ENCODE measurements around the gene HADHB.
"Not testable (repeated sequence)": the region's sequence is repeated elsewhere in the genome, so short reads cannot be mapped to it uniquely, and the experiment has no call there.

Gene HADHB

DNA sequence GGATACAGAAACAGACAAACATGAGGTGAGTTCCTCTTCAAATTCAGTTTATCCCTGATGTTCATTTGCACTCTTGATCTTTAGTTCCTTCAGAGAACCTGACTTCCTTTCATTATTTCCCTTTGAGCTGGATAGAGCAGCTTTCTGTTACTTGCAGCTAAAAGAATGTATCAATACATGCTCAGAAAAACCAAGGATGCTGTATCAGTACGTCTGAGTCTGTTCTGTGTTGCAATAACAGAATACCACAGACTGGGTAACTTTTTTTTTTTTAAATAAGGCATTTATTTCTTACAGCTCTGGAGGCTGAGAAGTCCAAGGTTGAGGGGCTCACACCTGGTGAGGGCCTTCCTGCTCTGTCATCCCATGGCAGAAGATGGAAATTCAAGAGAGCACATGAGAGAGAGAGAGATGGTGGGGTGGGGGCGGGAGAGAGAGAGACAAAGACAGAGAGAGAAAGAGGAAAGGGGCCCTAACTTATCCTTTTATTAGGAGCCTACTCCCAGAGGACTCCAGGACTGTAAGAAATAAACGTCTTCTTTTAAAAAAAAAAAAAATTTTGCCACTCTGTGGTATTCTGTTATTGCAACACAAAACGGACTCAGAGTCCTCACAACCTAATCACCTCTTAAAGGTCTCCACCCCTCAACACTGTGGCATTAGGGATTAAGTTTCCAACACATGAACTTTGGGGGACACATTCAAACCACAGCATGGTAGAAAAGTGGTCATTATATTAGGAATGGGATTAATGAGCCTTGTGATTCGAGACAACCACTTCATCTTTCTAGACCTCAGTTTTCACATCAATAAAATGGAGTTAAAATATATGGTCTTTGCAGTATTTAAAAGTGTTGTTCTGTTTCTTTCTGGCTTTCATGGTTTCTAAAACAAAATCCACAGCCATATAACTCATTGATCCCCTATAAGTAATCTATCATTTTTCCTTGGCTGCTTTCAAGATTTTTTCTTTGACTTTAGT lies 82.8 kb downstream of the HADHB start:
- Histone ChIP-seq H3K27me3 (no peaks in the 10 kb centered on the region), H3K4me1 (ENCODE audit: control insufficient read depth in 1 of 2, insufficient read depth in 1 of 2, low read depth in 1 of 2, low read length in 1 of 2) (peaks cover 17 to 25% of the 10 kb centered on the region in 2 experiments), H3K9me3 (no peaks in the 10 kb centered on the region), H3K27ac (peak overlapping the region; percentile 30), H3K4me3 (ENCODE audit: low read depth in 1 of 2, low read length in 1 of 2) (no peak overlapping the region), H3K36me3 (no peaks in the 10 kb centered on the region)
- TF ChIP-seq, protein P1, sequence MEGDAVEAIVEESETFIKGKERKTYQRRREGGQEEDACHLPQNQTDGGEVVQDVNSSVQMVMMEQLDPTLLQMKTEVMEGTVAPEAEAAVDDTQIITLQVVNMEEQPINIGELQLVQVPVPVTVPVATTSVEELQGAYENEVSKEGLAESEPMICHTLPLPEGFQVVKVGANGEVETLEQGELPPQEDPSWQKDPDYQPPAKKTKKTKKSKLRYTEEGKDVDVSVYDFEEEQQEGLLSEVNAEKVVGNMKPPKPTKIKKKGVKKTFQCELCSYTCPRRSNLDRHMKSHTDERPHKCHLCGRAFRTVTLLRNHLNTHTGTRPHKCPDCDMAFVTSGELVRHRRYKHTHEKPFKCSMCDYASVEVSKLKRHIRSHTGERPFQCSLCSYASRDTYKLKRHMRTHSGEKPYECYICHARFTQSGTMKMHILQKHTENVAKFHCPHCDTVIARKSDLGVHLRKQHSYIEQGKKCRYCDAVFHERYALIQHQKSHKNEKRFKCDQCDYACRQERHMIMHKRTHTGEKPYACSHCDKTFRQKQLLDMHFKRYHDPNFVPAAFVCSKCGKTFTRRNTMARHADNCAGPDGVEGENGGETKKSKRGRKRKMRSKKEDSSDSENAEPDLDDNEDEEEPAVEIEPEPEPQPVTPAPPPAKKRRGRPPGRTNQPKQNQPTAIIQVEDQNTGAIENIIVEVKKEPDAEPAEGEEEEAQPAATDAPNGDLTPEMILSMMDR (IDR thresholded peaks at IDR 0.05), result no peak

DNA sequence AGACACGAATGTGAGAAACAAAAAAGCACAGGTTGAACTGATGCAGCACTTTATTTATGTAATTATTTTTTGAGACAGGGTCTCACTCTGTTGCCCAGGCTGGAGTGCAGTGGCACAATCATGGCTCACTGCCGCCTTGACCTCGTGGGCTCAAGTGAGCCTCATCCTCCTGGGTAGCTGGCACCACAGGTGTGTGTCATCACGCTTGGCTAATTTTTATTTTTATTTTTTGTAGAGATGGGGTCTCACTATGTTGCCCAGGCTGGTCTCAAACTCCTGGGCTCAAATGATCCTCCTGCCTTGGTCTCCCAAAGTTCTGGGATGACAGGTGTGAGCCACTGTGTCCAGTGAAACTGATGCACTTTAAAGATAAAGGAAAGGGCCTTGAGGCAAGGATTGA lies 84.3 kb downstream of the HADHB start:
- H3K4me3 ChIP-seq (ENCODE audit: low read depth in 1 of 2, low read length in 1 of 2); H3K36me3 ChIP-seq; H3K9me3 ChIP-seq; H3K27ac ChIP-seq; H3K27me3 ChIP-seq: not testable (repeated sequence)
- peaks cover 17 to 25% of the 10 kb centered on the region in 2 experiments for H3K4me1 ChIP-seq (ENCODE audit: control insufficient read depth in 1 of 2, insufficient read depth in 1 of 2, low read depth in 1 of 2, low read length in 1 of 2)

DNA sequence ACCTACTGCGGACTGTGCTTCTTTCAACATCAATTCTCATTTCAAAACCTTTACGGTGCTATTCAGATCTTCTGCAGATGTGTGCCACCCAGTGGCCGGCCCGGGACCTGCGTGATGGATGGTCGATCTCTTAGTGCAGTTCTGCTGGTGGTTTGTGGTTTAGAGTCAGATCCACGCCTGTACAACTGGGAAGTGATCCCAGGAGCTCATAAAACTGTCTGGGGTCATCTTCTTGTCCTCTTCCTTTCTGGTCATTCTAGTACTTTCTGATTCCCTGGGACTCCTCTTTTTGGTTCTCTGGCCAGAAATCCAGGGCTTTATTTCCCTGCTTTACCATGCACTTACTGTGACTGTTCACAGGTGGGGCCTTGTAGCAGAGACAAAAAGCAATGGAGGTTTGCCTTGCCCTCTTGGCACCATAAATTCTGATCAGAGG lies 85.4 kb downstream of the HADHB start:
- TF ChIP-seq, protein P1 (IDR thresholded peaks at IDR 0.05), result peak; percentile 85

DNA sequence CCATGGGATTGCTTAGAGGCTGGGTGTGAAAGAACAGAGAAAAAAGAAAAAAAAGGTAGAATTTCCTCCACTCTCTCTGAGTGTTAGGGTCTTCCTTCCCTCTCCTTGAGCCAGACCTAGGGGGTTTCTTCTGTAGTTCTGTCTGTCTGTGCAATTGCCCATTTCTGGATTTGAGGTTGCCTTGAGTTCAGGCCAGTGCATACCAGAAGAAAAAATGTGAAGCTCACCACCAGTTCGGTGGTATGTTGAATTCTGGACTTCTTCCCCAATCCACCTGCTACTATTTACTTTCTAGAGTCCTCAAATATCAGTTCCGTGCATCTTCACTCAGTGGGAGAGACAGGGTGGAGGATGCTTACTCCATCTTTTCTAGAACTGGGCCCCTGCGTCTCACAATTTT lies 85.9 kb downstream of the HADHB start:
- H3K27ac ChIP-seq, result no peak overlapping the region
- H3K4me1 ChIP-seq (ENCODE audit: control insufficient read depth in 1 of 2, insufficient read depth in 1 of 2, low read depth in 1 of 2, low read length in 1 of 2), result peaks cover 17 to 25% of the 10 kb centered on the region in 2 experiments
- H3K27me3 ChIP-seq, result no peaks in the 10 kb centered on the region
- H3K4me3 ChIP-seq (ENCODE audit: low read depth in 1 of 2, low read length in 1 of 2), result no peak overlapping the region
- TF ChIP-seq, protein P1 (IDR thresholded peaks at IDR 0.05), result no peak
- no peaks in the 10 kb centered on the region for H3K36me3 ChIP-seq
- no peaks in the 10 kb centered on the region for H3K9me3 ChIP-seq

More for the DNA sequence above, 85.4 kb downstream of the HADHB start:
- Histone ChIP-seq H3K9me3 (no peaks in the 10 kb centered on the region), H3K36me3 (no peaks in the 10 kb centered on the region), H3K4me3 (ENCODE audit: low read depth in 1 of 2, low read length in 1 of 2) (no peak overlapping the region), H3K27ac (peak overlapping the region; percentile 13), H3K27me3 (no peaks in the 10 kb centered on the region), H3K4me1 (ENCODE audit: control insufficient read depth in 1 of 2, insufficient read depth in 1 of 2, low read depth in 1 of 2, low read length in 1 of 2) (peaks cover 17 to 25% of the 10 kb centered on the region in 2 experiments)

DNA sequence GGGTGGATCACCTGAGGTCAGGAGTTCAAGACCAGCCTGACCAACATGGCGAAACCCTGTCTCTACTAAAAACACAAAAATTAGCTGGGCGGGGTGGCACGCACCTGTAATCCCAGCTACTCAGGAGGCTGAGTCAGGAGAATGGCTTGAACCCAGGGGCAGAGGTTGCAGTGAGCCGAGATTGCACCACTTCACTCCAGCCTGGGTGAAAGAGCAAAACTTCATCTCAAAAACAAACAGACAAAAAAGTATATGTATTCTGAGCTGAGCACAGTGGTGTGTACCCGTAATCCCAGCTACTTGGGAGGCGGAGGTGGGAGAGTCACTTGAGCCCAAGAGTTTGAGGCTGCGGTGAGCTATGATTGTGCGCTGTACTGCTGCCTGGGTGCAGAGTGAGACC lies 86.6 kb downstream of the HADHB start:
- H3K27ac ChIP-seq; H3K27me3 ChIP-seq; H3K4me3 ChIP-seq (ENCODE audit: low read depth in 1 of 2, low read length in 1 of 2); H3K9me3 ChIP-seq; H3K36me3 ChIP-seq: not testable (repeated sequence)
- H3K4me1 ChIP-seq (ENCODE audit: control insufficient read depth in 1 of 2, insufficient read depth in 1 of 2, low read depth in 1 of 2, low read length in 1 of 2), result peaks cover 17 to 25% of the 10 kb centered on the region in 2 experiments

DNA sequence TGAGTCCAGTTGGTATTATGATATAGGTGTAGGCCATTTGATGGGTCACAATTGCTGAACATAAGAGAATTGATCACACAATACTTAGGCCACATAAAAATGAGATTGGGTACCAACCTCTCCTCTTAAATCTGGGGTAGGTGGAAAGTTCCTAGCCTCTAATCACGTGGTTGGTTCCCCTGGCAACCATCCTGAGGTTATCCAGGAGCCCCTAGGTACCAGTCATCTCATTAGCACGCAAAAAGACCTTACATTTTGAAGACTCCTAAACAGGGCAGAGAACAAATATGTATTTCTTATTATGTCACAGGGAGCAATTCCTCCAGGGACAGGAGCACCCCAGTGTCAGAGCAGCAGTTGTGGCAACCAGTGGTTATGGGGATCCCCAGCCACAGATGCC lies 88.6 kb downstream of the HADHB start:
- Histone ChIP-seq H3K27ac (no peak overlapping the region), H3K4me1 (ENCODE audit: control insufficient read depth in 1 of 2, insufficient read depth in 1 of 2, low read depth in 1 of 2, low read length in 1 of 2) (peaks cover 10 to 15% of the 10 kb centered on the region in 2 experiments), H3K27me3 (no peaks in the 10 kb centered on the region), H3K9me3 (no peaks in the 10 kb centered on the region), H3K4me3 (ENCODE audit: low read depth in 1 of 2, low read length in 1 of 2) (no peak overlapping the region), H3K36me3 (no peaks in the 10 kb centered on the region)
- TF ChIP-seq, protein P1 (IDR thresholded peaks at IDR 0.05), result no peak

Data from neutrophil (primary cell).